Suprapubic skin (tissue), 4 donors: ENCODE results near the gene TCAIM. TPM values are rescaled to one million over a fixed set of nuclear protein-coding genes. Genes with fewer than 3 reads are reported as not detected.

Experiments used
- DNase-seq, 2 donors: peaks; one replicate each; pipeline ENCODE4 v3.0.0-alpha.2; 2019; ENCODE audit warnings: low spot score in 2 of 2
- H3K27ac ChIP-seq: fragments of 200-600 bp; sonication (generic); one replicate; pipeline ENCODE4 v1.5.1; 2019
- H3K27me3 ChIP-seq: fragments of 200-600 bp; sonication (generic); one replicate; pipeline ENCODE4 v1.5.1; 2019
- H3K36me3 ChIP-seq: fragments of 200-600 bp; sonication (generic); one replicate; pipeline ENCODE4 v1.5.1; 2019
- H3K4me1 ChIP-seq: fragments of 200-600 bp; sonication (generic); one replicate; pipeline ENCODE4 v1.5.1; 2019
- H3K4me3 ChIP-seq: fragments of 200-600 bp; sonication (generic); one replicate; pipeline ENCODE4 v1.5.1; 2019; ENCODE audit warnings: mild to moderate bottlenecking
- H3K9me3 ChIP-seq: fragments of 200-600 bp; sonication (generic); one replicate; pipeline ENCODE4 v1.5.1; 2019
- EP300 ChIP-seq: sonication (generic); formaldehyde crosslinking; IDR thresholded peaks from one replicate; pipeline ENCODE4 v1.6.1; 2017; ENCODE audit warnings: antibody characterized with exemption
- POLR2A ChIP-seq, 2 donors: fragments of 450-650 bp; IDR thresholded peaks; one replicate each; pipeline ENCODE4 v1.6.1; 2017; ENCODE audit warnings: antibody characterized with exemption in 2 of 2, mild to moderate bottlenecking in 2 of 2, moderate library complexity in 2 of 2
- POLR2AphosphoS5 ChIP-seq, 3 donors: sonication (generic); formaldehyde crosslinking; IDR thresholded peaks; one replicate each; pipeline ENCODE4 v1.6.1; 2017; ENCODE audit warnings: antibody characterized with exemption in 3 of 3
- WGBS: methylation state at CpG from one replicate; pipeline ENCODE4 v1.1.5; 2018; 5-methylcytosine and 5-hydroxymethylcytosine counted together
- total RNA-seq, 4 donors: library from RNA; depleted of rRNA; stranded (reverse); fragments of >200 nt; gene quantifications; one replicate each; pipeline ENCODE4 v1.1.0, GENCODE V29; 2016
- TF ChIP-seq, protein P1 (sequence below), 2 donors: fragments of 200-600 bp in 1 of 2; fragments of 450-650 bp in 1 of 2; sonication (generic) in 1 of 2; IDR thresholded peaks; one replicate each; pipeline ENCODE4 v1.5.1; 2016 to 2019; ENCODE audit warnings: antibody characterized with exemption in 2 of 2, mild to moderate bottlenecking in 1 of 2, moderate library complexity in 1 of 2

TCAIM gene
- total RNA-seq, 4 donors from 2014 or later: 23.3 to 26.9 (median 25.4) TPM

DNA sequence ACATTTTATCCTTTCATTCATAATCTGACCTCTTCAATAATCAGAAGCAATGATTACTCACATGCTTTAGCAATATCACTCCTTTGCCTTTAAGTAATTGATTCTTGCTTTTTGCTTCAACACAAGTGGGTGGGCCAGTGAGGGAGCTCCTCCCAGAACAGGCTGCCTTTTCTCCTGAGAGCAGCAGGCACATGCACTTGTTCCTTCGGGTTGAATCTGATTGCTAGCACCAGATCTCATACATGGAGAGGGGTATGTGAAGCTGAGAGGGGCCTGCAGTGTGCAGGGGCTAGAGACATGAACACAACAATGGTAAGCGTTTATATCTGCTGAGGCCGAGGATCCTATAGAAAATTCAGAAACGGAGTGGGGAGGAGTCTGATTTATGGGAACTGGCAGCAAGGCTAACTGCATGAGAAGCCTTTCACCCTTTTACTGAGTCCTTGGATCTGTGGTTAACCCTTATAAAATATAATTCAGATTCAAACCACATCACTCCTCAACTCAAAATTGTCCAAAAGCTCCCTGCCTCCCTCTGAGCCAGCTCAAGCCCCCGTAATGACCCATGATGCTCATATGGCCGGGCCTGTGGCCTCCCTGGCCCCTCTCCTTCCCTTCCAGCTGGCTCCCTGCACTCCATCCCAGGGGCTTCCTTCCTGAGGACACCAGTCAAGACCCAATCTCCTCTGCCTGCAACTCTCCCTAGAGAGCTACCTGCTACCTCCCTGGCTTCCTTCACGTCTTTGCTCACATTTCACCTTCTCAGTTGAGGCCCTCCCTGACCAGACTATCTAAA, 106.5 kb downstream of the TCAIM start:
- TF ChIP-seq POLR2AphosphoS5 (IDR thresholded peaks at IDR 0.05) (no peak), EP300 (no peak), POLR2A (IDR thresholded peaks at IDR 0.05) (no peak)
- TF ChIP-seq, protein P1, sequence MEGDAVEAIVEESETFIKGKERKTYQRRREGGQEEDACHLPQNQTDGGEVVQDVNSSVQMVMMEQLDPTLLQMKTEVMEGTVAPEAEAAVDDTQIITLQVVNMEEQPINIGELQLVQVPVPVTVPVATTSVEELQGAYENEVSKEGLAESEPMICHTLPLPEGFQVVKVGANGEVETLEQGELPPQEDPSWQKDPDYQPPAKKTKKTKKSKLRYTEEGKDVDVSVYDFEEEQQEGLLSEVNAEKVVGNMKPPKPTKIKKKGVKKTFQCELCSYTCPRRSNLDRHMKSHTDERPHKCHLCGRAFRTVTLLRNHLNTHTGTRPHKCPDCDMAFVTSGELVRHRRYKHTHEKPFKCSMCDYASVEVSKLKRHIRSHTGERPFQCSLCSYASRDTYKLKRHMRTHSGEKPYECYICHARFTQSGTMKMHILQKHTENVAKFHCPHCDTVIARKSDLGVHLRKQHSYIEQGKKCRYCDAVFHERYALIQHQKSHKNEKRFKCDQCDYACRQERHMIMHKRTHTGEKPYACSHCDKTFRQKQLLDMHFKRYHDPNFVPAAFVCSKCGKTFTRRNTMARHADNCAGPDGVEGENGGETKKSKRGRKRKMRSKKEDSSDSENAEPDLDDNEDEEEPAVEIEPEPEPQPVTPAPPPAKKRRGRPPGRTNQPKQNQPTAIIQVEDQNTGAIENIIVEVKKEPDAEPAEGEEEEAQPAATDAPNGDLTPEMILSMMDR (IDR thresholded peaks at IDR 0.05): no peak
- Histone ChIP-seq H3K4me1 (peaks cover 7% of the 10 kb centered on the region), H3K36me3 (peaks cover 55% of the 10 kb centered on the region)

DNA sequence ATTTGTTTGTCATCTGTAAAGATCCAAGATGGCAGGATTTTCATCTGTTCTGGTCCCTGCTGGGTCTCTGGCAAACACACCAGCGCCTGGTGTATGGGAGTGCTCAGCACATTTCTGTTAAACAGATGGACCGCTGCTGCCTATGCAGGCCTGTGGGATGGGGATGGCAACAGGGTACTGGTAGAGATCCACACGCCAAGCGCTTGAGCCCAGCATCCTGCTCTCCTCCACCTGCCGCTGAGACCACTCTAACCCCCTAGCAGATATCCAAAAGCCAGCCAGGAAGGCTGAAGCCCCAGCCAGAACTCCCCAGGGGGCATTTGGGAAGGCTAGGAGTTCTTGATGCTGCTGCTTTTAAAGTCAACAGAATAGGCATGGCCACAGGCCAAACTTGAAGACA, 107.2 kb downstream of the TCAIM start:
- Histone ChIP-seq H3K9me3 (no peaks in the 10 kb centered on the region), H3K27me3 (no peaks in the 10 kb centered on the region), H3K4me1 (peaks cover 5% of the 10 kb centered on the region), H3K4me3 (no peak overlapping the region), H3K36me3 (peaks cover 62% of the 10 kb centered on the region), H3K27ac (no peak overlapping the region)
- no peak for DNase-seq
- TF ChIP-seq, protein P1 (IDR thresholded peaks at IDR 0.05): no peak
- TF ChIP-seq POLR2A (IDR thresholded peaks at IDR 0.05) (no peak), POLR2AphosphoS5 (IDR thresholded peaks at IDR 0.05) (no peak), EP300 (no peak)
- 98% methylated on average over 5 of the region's 5 CpGs for WGBS

More for the DNA sequence above, 106.5 kb downstream of the TCAIM start:
- Histone ChIP-seq H3K9me3 (no peaks in the 10 kb centered on the region), H3K27ac (no peak overlapping the region), H3K4me3 (no peak overlapping the region), H3K27me3 (no peaks in the 10 kb centered on the region)
- 95% methylated on average over 7 of the region's 7 CpGs for WGBS
- DNase-seq: no peak

DNA sequence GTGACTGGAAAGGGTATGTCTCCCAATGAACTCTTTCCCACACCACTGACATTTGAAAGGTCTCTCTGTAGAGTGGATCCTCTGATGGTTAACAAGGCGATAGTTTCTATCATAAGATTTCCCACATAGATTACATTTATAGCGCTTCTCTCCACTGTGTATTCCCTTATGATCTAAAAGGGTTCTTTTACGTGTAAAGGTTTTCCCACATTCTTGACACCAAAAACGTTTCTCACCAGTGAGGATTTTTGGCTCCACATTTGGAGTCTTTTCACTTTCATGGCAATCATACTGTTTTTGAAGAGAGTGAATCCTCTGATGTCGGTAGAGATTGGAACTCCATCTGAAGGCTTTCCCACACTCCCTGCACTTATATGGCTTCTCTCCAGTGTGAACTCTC, 108.4 kb downstream of the TCAIM start:
- WGBS: 97% methylated on average over 5 of the region's 5 CpGs
- Histone ChIP-seq H3K9me3 (no peaks in the 10 kb centered on the region), H3K27ac (no peak overlapping the region), H3K27me3 (no peaks in the 10 kb centered on the region), H3K36me3 (peaks cover 72% of the 10 kb centered on the region), H3K4me3 (no peak overlapping the region), H3K4me1 (no peaks in the 10 kb centered on the region)
- DNase-seq: no peak
- no peak for TF ChIP-seq POLR2A (IDR thresholded peaks at IDR 0.05)
- TF ChIP-seq, protein P1 (IDR thresholded peaks at IDR 0.05): no peak
- no peak for TF ChIP-seq EP300
- no peak for TF ChIP-seq POLR2AphosphoS5 (IDR thresholded peaks at IDR 0.05)

DNA sequence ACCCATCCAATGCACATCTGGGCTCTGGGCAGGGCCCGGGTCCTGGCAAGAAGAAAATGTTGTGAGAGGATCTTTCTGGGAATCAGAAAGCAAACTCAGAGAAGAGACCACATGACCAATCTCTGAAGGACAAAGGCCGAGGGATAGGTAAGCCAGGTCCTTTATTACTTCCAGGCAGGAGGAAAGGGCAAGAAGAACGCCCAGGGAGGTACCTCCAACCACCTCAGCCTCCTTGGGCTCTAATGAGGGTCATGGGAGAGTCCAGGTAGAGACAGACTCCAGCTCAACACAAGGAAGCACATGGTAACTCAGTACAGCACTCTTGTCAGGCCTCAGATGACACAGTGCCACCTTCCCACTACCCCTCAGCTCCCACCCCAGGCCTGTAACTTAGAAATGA, 112.9 kb downstream of the TCAIM start:
- no peaks in the 10 kb centered on the region for H3K27me3 ChIP-seq
- H3K9me3 ChIP-seq: no peaks in the 10 kb centered on the region
- H3K27ac ChIP-seq: no peak overlapping the region
- H3K4me1 ChIP-seq: no peaks in the 10 kb centered on the region
- 83% methylated on average over 3 of the region's 3 CpGs for WGBS
- TF ChIP-seq EP300 (no peak), POLR2AphosphoS5 (IDR thresholded peaks at IDR 0.05) (no peak), POLR2A (IDR thresholded peaks at IDR 0.05) (no peak)
- TF ChIP-seq, protein P1 (IDR thresholded peaks at IDR 0.05): no peak
- peaks cover 91% of the 10 kb centered on the region for H3K36me3 ChIP-seq
- DNase-seq: no peak
- no peak overlapping the region for H3K4me3 ChIP-seq

DNA sequence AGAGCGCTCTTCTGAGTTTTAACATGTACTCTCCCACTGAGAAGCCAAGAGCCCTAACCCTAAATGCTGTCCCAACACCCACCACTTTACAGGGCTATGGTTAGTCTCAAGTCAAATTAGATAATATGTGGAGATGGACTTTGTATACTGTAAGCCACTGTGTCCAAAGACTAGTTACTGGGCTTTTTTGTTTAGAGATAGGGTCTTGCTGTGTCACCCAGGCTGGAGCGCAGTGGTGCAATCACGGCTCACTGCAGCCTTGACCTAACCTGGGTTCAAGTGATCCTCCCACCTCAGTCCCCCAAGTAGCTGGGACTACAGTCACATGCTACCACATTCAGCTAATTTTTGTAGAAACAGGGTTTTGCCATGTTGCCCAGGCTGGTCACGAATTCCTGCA, 115.7 kb downstream of the TCAIM start:
- TF ChIP-seq, protein P1 (IDR thresholded peaks at IDR 0.05): no peak
- no peak for DNase-seq
- H3K36me3 ChIP-seq: peaks cover 89% of the 10 kb centered on the region

More for the DNA sequence above, 115.7 kb downstream of the TCAIM start:
- no peaks in the 10 kb centered on the region for H3K9me3 ChIP-seq
- no peaks in the 10 kb centered on the region for H3K27me3 ChIP-seq
- 67% methylated on average over 3 of the region's 4 CpGs for WGBS
- H3K27ac ChIP-seq: no peak overlapping the region
- H3K4me1 ChIP-seq: no peaks in the 10 kb centered on the region
- no peak overlapping the region for H3K4me3 ChIP-seq
